PC-9 (cell line): ENCODE data around the gene RFX4.

Source experiments
- EZH2 ChIP-seq: fragments of 200-600 bp; sonication (generic); IDR thresholded peaks from 2 replicates; pipeline ENCODE4 v1.8.0; 2017; ENCODE audit warnings: antibody characterized with exemption, low read depth
- TF ChIP-seq, protein P1 (sequence below): fragments of 200-600 bp; sonication (generic); conservative IDR thresholded peaks from 2 replicates; pipeline ENCODE4 v1.6.1; 2017; ENCODE audit warnings: mixed run types, antibody characterized with exemption, mild to moderate bottlenecking, moderate library complexity

DNA sequence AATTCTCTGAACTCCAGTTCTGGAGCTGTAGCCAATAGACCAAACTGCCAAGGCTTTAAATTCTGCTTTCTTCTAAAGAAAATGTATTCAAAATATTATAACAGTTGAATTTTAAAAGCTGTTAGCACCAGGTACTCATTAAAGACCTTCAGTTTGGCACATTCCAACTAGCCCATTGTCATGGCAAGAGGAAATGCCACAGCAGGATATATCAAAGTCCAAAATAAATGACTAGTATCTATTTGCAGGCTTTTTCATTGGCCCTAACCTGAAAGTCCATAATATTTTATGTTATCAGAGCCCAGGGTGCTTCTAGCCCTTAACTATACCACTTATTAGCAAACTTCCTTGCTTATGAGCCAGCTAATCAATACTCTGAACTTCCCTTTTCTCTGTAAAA is 188.6 kb downstream of the RFX4 start:
- TF ChIP-seq, protein P1, sequence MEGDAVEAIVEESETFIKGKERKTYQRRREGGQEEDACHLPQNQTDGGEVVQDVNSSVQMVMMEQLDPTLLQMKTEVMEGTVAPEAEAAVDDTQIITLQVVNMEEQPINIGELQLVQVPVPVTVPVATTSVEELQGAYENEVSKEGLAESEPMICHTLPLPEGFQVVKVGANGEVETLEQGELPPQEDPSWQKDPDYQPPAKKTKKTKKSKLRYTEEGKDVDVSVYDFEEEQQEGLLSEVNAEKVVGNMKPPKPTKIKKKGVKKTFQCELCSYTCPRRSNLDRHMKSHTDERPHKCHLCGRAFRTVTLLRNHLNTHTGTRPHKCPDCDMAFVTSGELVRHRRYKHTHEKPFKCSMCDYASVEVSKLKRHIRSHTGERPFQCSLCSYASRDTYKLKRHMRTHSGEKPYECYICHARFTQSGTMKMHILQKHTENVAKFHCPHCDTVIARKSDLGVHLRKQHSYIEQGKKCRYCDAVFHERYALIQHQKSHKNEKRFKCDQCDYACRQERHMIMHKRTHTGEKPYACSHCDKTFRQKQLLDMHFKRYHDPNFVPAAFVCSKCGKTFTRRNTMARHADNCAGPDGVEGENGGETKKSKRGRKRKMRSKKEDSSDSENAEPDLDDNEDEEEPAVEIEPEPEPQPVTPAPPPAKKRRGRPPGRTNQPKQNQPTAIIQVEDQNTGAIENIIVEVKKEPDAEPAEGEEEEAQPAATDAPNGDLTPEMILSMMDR: no peak
- TF ChIP-seq EZH2: no peak
